IMR-90 (cell line): ENCODE data around the gene STXBP2. TPM values are rescaled to one million over a fixed set of nuclear protein-coding genes. Genes with fewer than 3 reads are reported as not detected.

Source experiments
- ATAC-seq: fragments of 200-7000 bp; cut with Tn5 transposase; 2 replicates; pipeline ENCODE4 v1.9.1; 2020; ENCODE audit warnings: low read depth, mild to moderate bottlenecking, moderate library complexity
- BruUV-seq: library from RNA; stranded (reverse); fragments of 400-500 nt; replicated peaks from 2 replicates; lab custom pipeline; 2021; lab: Mats Ljungman, UMichigan
- CTCF ChIA-PET: fragments of 300-600 bp; formaldehyde crosslinking; extraction: SDS; loops from one replicate; lab custom pipeline; 2021; ENCODE audit warnings: antibody characterized with exemption; lab: Yijun Ruan, JAX
- POLR2A ChIA-PET: fragments of 300-600 bp; sonication (Branson Sonifier 250); formaldehyde crosslinking; loops from one replicate; lab custom pipeline; 2022; ENCODE audit warnings: antibody characterized with exemption; ENCODE audit not compliant: unreplicated experiment; lab: Charles Lee
- DNase-seq: peaks from one replicate; pipeline ENCODE4 v3.0.0; 2013
- H2AFZ ChIP-seq: replicated peaks from 2 replicates; pipeline ENCODE3; 2013; ENCODE audit warnings: low read length, mild to moderate bottlenecking; ENCODE audit not compliant: poor library complexity
- H2AK5ac ChIP-seq: 2 replicates; pipeline ENCODE4 v1.6.1; 2013; ENCODE audit warnings: low read depth, low read length, inconsistent platforms
- H2AK9ac ChIP-seq: replicated peaks from 2 replicates; pipeline ENCODE3; 2013; ENCODE audit warnings: mild to moderate bottlenecking, low read depth, low read length, moderate library complexity; ENCODE audit not compliant: poor library complexity
- H2BK120ac ChIP-seq: 2 replicates; pipeline ENCODE4 v1.6.1; 2013; ENCODE audit warnings: low read depth, low read length, inconsistent platforms
- H2BK15ac ChIP-seq: 3 replicates; pipeline ENCODE4 v1.6.1; 2013; ENCODE audit warnings: low read depth, low read length, inconsistent platforms
- H2BK20ac ChIP-seq: 2 replicates; pipeline ENCODE4 v1.6.1; 2013; ENCODE audit warnings: low read depth, mild to moderate bottlenecking, inconsistent platforms, low read length, moderate library complexity
- H2BK5ac ChIP-seq: 2 replicates; pipeline ENCODE4 v1.6.1; 2013; ENCODE audit warnings: mild to moderate bottlenecking, low read depth, low read length, inconsistent platforms; ENCODE audit not compliant: poor library complexity, severe bottlenecking
- H3K14ac ChIP-seq: replicated peaks from 2 replicates; pipeline ENCODE4 v1.6.1; 2013; ENCODE audit warnings: low read depth, low read length, inconsistent platforms
- H3K18ac ChIP-seq: 2 replicates; pipeline ENCODE4 v1.6.1; 2013; ENCODE audit warnings: low read depth, low read length, control low read depth
- H3K23ac ChIP-seq: 2 replicates; pipeline ENCODE4 v1.6.1; 2013; ENCODE audit warnings: low read depth, low read length, inconsistent platforms
- H3K27ac ChIP-seq: 2 replicates; pipeline ENCODE4 v1.5.1; 2013; ENCODE audit warnings: mild to moderate bottlenecking, control low read depth, low read length; ENCODE audit not compliant: insufficient read depth
- H3K27me3 ChIP-seq: 2 replicates; pipeline ENCODE4 v1.6.1; 2013; ENCODE audit warnings: low read length; ENCODE audit not compliant: control insufficient read depth, insufficient read depth
- H3K36me3 ChIP-seq: 2 replicates; pipeline ENCODE4 v1.6.1; 2013; ENCODE audit warnings: low read length, mixed read lengths; ENCODE audit not compliant: control insufficient read depth, insufficient read depth
- H3K4ac ChIP-seq: 2 replicates; pipeline ENCODE4 v1.6.1; 2013; ENCODE audit warnings: low read depth, low read length, inconsistent platforms
- H3K4me1 ChIP-seq: 2 replicates; pipeline ENCODE4 v1.6.1; 2013; ENCODE audit warnings: low read length, mixed read lengths; ENCODE audit not compliant: control insufficient read depth, insufficient read depth
- H3K4me2 ChIP-seq: 2 replicates; pipeline ENCODE4 v1.6.1; 2013; ENCODE audit warnings: low read depth, mild to moderate bottlenecking, control low read depth, low read length, moderate library complexity
- H3K4me3 ChIP-seq: 2 replicates; pipeline ENCODE4 v1.5.1; 2013; ENCODE audit warnings: low read depth, mild to moderate bottlenecking, control low read depth, low read length, moderate library complexity; ENCODE audit not compliant: insufficient read depth
- H3K56ac ChIP-seq: 2 replicates; pipeline ENCODE4 v1.6.1; 2013; ENCODE audit warnings: low read length, inconsistent platforms; ENCODE audit not compliant: insufficient read depth; ENCODE audit errors: extremely low read depth
- H3K79me1 ChIP-seq, 2 experiments: 2 replicates each; pipeline ENCODE4 v1.6.1; 2013; ENCODE audit warnings: low read length in 2 of 2, inconsistent platforms in 1 of 2, low read depth in 1 of 2
- H3K9ac ChIP-seq: 2 replicates; pipeline ENCODE4 v1.6.1; 2013; ENCODE audit warnings: low read depth, low read length, control low read depth
- H3K9me1 ChIP-seq: 2 replicates; pipeline ENCODE4 v1.6.1; 2013; ENCODE audit warnings: low read length, inconsistent platforms; ENCODE audit not compliant: insufficient read depth
- H3K9me3 ChIP-seq: 2 replicates; pipeline ENCODE4 v1.6.1; 2013; ENCODE audit warnings: low read length; ENCODE audit not compliant: control insufficient read depth, insufficient read depth
- H4K20me1 ChIP-seq: 2 replicates; pipeline ENCODE4 v1.6.1; 2013; ENCODE audit warnings: low read length, inconsistent platforms; ENCODE audit not compliant: insufficient read depth
- H4K5ac ChIP-seq: 2 replicates; pipeline ENCODE4 v1.6.1; 2013; ENCODE audit warnings: mild to moderate bottlenecking, low read depth, low read length, control low read depth
- H4K8ac ChIP-seq, 2 experiments: 2 replicates each; pipeline ENCODE4 v1.6.1; 2013; ENCODE audit warnings: low read depth in 2 of 2, low read length in 2 of 2, control low read depth in 1 of 2, inconsistent platforms in 1 of 2
- H4K91ac ChIP-seq: 2 replicates; pipeline ENCODE4 v1.6.1; 2013; ENCODE audit warnings: low read depth, low read length, inconsistent platforms; ENCODE audit not compliant: insufficient read depth
- CHD1 ChIP-seq: IDR thresholded peaks from 2 replicates; pipeline ENCODE4 v1.6.1; 2012; ENCODE audit warnings: low read depth, low read length, improper control_type of control experiment
- FOS ChIP-seq: fragments of 150-350 bp; IDR thresholded peaks from 2 replicates; pipeline ENCODE4 v1.6.1; 2016; ENCODE audit warnings: low read depth, low read length
- MAFK ChIP-seq: IDR thresholded peaks from 2 replicates; pipeline ENCODE4 v1.6.1; 2012; ENCODE audit warnings: low read depth, low read length, improper control_type of control experiment
- MAZ ChIP-seq: IDR thresholded peaks from 2 replicates; pipeline ENCODE4 v1.6.1; 2012; ENCODE audit warnings: low read depth, mild to moderate bottlenecking, low read length, improper control_type of control experiment, moderate library complexity, borderline replicate concordance
- MXI1 ChIP-seq: IDR thresholded peaks from 2 replicates; pipeline ENCODE4 v1.6.1; 2012; ENCODE audit warnings: low read depth, mild to moderate bottlenecking, low read length, moderate library complexity, borderline replicate concordance
- POLR2A ChIP-seq: IDR thresholded peaks from 2 replicates; pipeline ENCODE4 v1.6.1; 2012; ENCODE audit warnings: mild to moderate bottlenecking, low read depth, low read length
- RFX5 ChIP-seq: IDR thresholded peaks from 2 replicates; pipeline ENCODE4 v1.8.0; 2012; ENCODE audit warnings: low read depth, mild to moderate bottlenecking, low read length, moderate library complexity
- USF2 ChIP-seq: fragments of 150-350 bp; IDR thresholded peaks from 2 replicates; pipeline ENCODE4 v1.6.1; 2017; ENCODE audit warnings: mild to moderate bottlenecking, antibody characterized with exemption, low read length, low read depth
- WGBS, 2 experiments: methylation state at CpG; one replicate each; pipeline versions ENCODE4 v1.1.5 to v1.1.7; 2013; ENCODE audit warnings: missing lambda C conversion rate in 2 of 2; ENCODE audit not compliant: insufficient read length in 1 of 2; ENCODE audit errors: extremely low coverage in 2 of 2; 5-methylcytosine and 5-hydroxymethylcytosine counted together
- dilution Hi-C: fragments of 300-500 bp; cut with HindIII; formaldehyde crosslinking; loops from one replicate; pipeline ENCODE4 v1.14.3; 2018; ENCODE audit warnings: low sequenced_read_pairs; ENCODE audit not compliant: unreplicated experiment
- in situ Hi-C: fragments of 300-500 bp; cut with MboI; formaldehyde crosslinking; loops from 3 replicates; pipeline ENCODE4 v1.14.3; 2019; ENCODE audit warnings: low sequenced_read_pairs, inconsistent platforms, mixed read lengths
- intact Hi-C: fragments of 100-400 bp; cut with micrococcal nuclease; formaldehyde crosslinking; loops from 2 replicates; pipeline ENCODE4 v1.10.0; 2022
- polyA plus RNA-seq, 3 experiments: library from polyadenylated mRNA; depleted of rRNA; stranded (reverse); fragments of >200 nt; gene quantifications; 2 replicates each; pipeline ENCODE4 v1.2.3, GENCODE V29; 2012; ENCODE audit warnings: low replicate concordance in 1 of 3
- total RNA-seq: library from RNA; depleted of rRNA; stranded (reverse); fragments of >200 nt; gene quantifications from 2 replicates; pipeline ENCODE4 v1.2.3, GENCODE V29; 2012

The STXBP2 gene
- total and polyA plus RNA-seq, 2 of the 4 experiments (the other 2 are of a cell fraction), result 3.9 to 12.6 TPM

GRCh38 chr19:7629347-7630054 lies 7.4 kb upstream of the STXBP2 start, which contains the start of the genes PET100 and XAB2:
Gene PET100, plus strand, starts transcription at chr19:7629793. Its CDS starts 41 bp downstream, at chr19:7629834.
Gene XAB2, minus strand, starts transcription at chr19:7629545. Its CDS starts 18 bp downstream, at chr19:7629527.
- Histone ChIP-seq H4K8ac (peak within 1 kb of the TSS; percentile 77 to 89), H2AK9ac (peak within 1 kb of the TSS; percentile 92), H2AFZ (peak within 1 kb of the TSS; percentile 91), H3K14ac (peak within 1 kb of the TSS; percentile 78; the same call in 1 of the 2 replicates), H3K23ac (peak within 1 kb of the TSS; percentile 44; the same call in 1 of the 2 replicates), H3K4me2 (peak within 1 kb of the TSS; percentile 93), H3K56ac (peak within 1 kb of the TSS; percentile 71), H2AK5ac (peak within 1 kb of the TSS; percentile 55), H3K36me3 (peaks cover 12% of the 10 kb centered on the region), H4K5ac (peak within 1 kb of the TSS; percentile 65), H3K4me3 (peak within 1 kb of the TSS; percentile 70), H3K9me1 (0 out of 2 replicates have a peak, but pooled peaks cover 4% of the 10 kb centered on the region), H3K9me3 (no peaks in the 10 kb centered on the region), H3K18ac (no peak within 1 kb of the TSS), H3K27me3 (no peaks in the 10 kb centered on the region), H3K4ac (peak within 1 kb of the TSS; percentile 72), H4K20me1 (peaks cover 5% of the 10 kb centered on the region; the same call in 1 of the 2 replicates), H3K4me1 (peaks cover 8% of the 10 kb centered on the region; the same call in 1 of the 2 replicates), H3K9ac (peak within 1 kb of the TSS; percentile 78), H2BK120ac (no peak within 1 kb of the TSS), H3K27ac (peak within 1 kb of the TSS; percentile 47), H4K91ac (peak within 1 kb of the TSS; percentile 70), H3K79me1 (peaks cover 3 to 56% of the 10 kb centered on the region in 2 experiments; a peak in 3 of 4 replicates), H2BK20ac (no peak within 1 kb of the TSS), H2BK5ac (no peak within 1 kb of the TSS), H2BK15ac (no peak within 1 kb of the TSS)
- ChIA-PET POLR2A (interaction anchor here (0.7 kb wide), 1 partner anchor 226 kb away, joined by 3 read pairs; no protein-coding TSS in a partner anchor), CTCF (interaction anchor here (0.6 to 1.4 kb wide), 5 partner anchors 23 to 447 kb away, joined by 3 to 7 read pairs (median 5); partner anchors contain the start of gene TRAPPC5)
- no peak for TF ChIP-seq CHD1
- 0 out of 2 replicates have a peak, but pooled peaks have one; percentile 48 for TF ChIP-seq MXI1
- TF ChIP-seq FOS, result no peak; the same call in 1 of the 2 replicates
- TF ChIP-seq RFX5, result no peak
- peak; percentile 89 for TF ChIP-seq POLR2A
- TF ChIP-seq MAFK, result 0 out of 2 replicates have a peak, but pooled peaks have one; percentile 2
- TF ChIP-seq USF2, result 0 out of 2 replicates have a peak, but pooled peaks have one; percentile 19
- peak; percentile 68; the same call in 1 of the 2 replicates for TF ChIP-seq MAZ
- DNase-seq (peak; percentile 99), ATAC-seq (peak; percentile 97)
- intact Hi-C loops, result loop anchor here (1.0 to 2.0 kb wide), 2 partner anchors 51 to 275 kb away; partner anchors contain the start of gene TRAPPC5
- WGBS, 2 experiments, result 0% methylated on average over 35 of the region's 40 CpGs; no CpG with 5 or more reads in 1 of the 2 experiments
- in situ Hi-C loops, result no loop called here
- no TSS peak for BruUV-seq
- dilution Hi-C loops, result no loop called here
